Transverse colon (tissue), 4 donors: ENCODE results near the gene ANKRD12.

ENCODE experiments used
- CTCF ChIP-seq, 5 experiments: fragments of 200-600 bp in 3 of 5; fragments of 450-650 bp in 2 of 5; sonication (generic) in 3 of 5; IDR thresholded peaks; 1 replicate in 2 of 5; 2 replicates in 3 of 5; pipeline ENCODE4 v1.5.1; 2016 to 2017; ENCODE audit warnings: antibody characterized with exemption in 5 of 5, inconsistent platforms in 3 of 5, mild to moderate bottlenecking in 2 of 5, moderate library complexity in 1 of 5
- POLR2A ChIP-seq: fragments of 450-650 bp; IDR thresholded peaks from one replicate; pipeline ENCODE4 v1.6.1; 2016; ENCODE audit warnings: antibody characterized with exemption, mild to moderate bottlenecking, moderate library complexity
- POLR2AphosphoS5 ChIP-seq, 3 donors: sonication (generic); formaldehyde crosslinking; IDR thresholded peaks; one replicate each; pipeline ENCODE4 v1.6.1; 2016; ENCODE audit warnings: antibody characterized with exemption in 3 of 3

DNA sequence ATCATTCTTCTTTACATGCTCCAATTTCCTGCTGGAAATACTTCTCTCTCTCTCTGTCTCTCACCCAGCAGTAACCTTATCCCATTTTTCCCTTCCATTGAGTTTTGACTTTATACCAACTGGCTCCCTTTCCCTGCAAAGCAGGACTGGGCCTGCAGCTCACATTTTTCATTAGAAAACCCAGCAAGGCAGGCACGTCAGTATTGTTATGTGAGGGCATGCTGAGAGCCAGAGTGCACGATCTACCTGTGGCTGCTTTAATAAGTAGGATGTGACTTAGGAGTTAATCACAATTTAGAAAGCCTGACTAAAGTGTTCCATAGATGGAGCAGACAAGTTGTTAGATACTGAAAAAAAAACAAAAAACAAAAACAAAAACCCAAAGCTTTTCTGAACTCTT, 39.2 kb upstream of the ANKRD12 start:
- no peak for TF ChIP-seq POLR2A
- TF ChIP-seq CTCF (IDR thresholded peaks at IDR 0.05), result no peak
- TF ChIP-seq POLR2AphosphoS5 (IDR thresholded peaks at IDR 0.05), result no peak
